Osteoblast (primary cell): ENCODE measurements around the gene NUP37. TPM values are rescaled to one million over a fixed set of nuclear protein-coding genes. Genes with fewer than 3 reads are reported as not detected.

ENCODE experiments used
- DNase-seq: peaks from one replicate; pipeline ENCODE4 v3.0.0; 2011; ENCODE audit warnings: low spot score, mixed read lengths; ENCODE audit not compliant: insufficient read length; ENCODE audit errors: missing footprints
- H2AFZ ChIP-seq: 2 replicates; pipeline ENCODE4 v1.6.0; 2011; ENCODE audit warnings: mild to moderate bottlenecking, low read length
- H3K27ac ChIP-seq: 2 replicates; pipeline ENCODE4 v1.5.1; 2011; ENCODE audit warnings: mild to moderate bottlenecking, low read depth, low read length, moderate library complexity
- H3K27me3 ChIP-seq: 2 replicates; pipeline ENCODE4 v1.6.0; 2012; ENCODE audit warnings: mild to moderate bottlenecking, control low read depth, inconsistent platforms, low read length, moderate library complexity; ENCODE audit not compliant: insufficient read depth
- H3K36me3 ChIP-seq: 2 replicates; pipeline ENCODE4 v1.5.1; 2011; ENCODE audit warnings: mild to moderate bottlenecking, low read length, control low read depth, moderate library complexity; ENCODE audit not compliant: insufficient read depth
- H3K4me1 ChIP-seq: 2 replicates; pipeline ENCODE4 v1.5.1; 2011; ENCODE audit warnings: mild to moderate bottlenecking, low read length, control low read depth, moderate library complexity; ENCODE audit not compliant: insufficient read depth
- H3K4me2 ChIP-seq: 2 replicates; pipeline ENCODE4 v1.6.0; 2011; ENCODE audit warnings: mild to moderate bottlenecking, low read length; ENCODE audit not compliant: insufficient read depth
- H3K4me3 ChIP-seq: fragments of 200-600 bp; sonication (generic); 3 replicates; pipeline ENCODE4 v1.5.1; 2012; ENCODE audit warnings: mild to moderate bottlenecking, low read length, inconsistent platforms; ENCODE audit not compliant: insufficient read depth
- H3K79me2 ChIP-seq: 2 replicates; pipeline ENCODE4 v1.6.0; 2012; ENCODE audit warnings: mild to moderate bottlenecking, low read length, control low read depth, inconsistent platforms; ENCODE audit not compliant: insufficient read depth
- H3K9me3 ChIP-seq: 2 replicates; pipeline ENCODE4 v1.5.1; 2011; ENCODE audit warnings: low read depth, low read length, control low read depth
- H4K20me1 ChIP-seq: 2 replicates; pipeline ENCODE4 v1.6.0; 2012; ENCODE audit warnings: mild to moderate bottlenecking, low read length, control low read depth; ENCODE audit not compliant: insufficient read depth
- total RNA-seq: library from RNA; depleted of rRNA; stranded (reverse); fragments of >200 nt; gene quantifications from 2 replicates; pipeline ENCODE4 v1.2.3, GENCODE V29; 2012
- TF ChIP-seq, protein P1 (sequence below): IDR thresholded peaks from 2 replicates; pipeline ENCODE4 v1.5.1; 2011; ENCODE audit warnings: mild to moderate bottlenecking, low read depth, low read length, moderate library complexity; ENCODE audit errors: extremely low read depth

The NUP37 gene
- total RNA-seq, 1 donor: 24.6 TPM

DNA sequence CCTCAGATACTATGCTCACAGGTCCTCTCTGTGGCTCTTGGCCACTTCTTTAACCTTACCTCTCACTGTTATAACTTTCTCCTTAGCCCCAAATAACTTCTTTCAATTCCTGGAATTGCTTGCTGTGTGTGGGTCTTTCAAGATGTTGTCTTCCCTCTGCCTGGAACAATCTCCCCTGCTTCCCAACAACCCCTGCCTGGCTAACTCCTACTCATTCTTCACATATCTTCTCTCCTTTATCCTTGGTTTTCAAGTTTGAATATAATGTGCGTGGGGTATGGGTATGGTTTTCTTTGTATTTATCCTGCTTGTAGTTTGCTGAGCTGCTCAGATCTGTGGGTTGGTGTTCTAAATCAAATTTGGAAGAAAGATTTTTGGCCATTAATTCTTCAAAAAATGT, 55.4 kb downstream of the NUP37 start:
- Histone ChIP-seq H2AFZ (no peak overlapping the region), H3K36me3 (peaks cover 4% of the 10 kb centered on the region), H4K20me1 (no peaks in the 10 kb centered on the region), H3K4me1 (peaks cover 22% of the 10 kb centered on the region), H3K4me3 (no peak overlapping the region), H3K79me2 (peaks cover 8% of the 10 kb centered on the region), H3K4me2 (no peak overlapping the region), H3K27ac (no peak overlapping the region), H3K27me3 (no peaks in the 10 kb centered on the region), H3K9me3 (no peaks in the 10 kb centered on the region)
- TF ChIP-seq, protein P1, sequence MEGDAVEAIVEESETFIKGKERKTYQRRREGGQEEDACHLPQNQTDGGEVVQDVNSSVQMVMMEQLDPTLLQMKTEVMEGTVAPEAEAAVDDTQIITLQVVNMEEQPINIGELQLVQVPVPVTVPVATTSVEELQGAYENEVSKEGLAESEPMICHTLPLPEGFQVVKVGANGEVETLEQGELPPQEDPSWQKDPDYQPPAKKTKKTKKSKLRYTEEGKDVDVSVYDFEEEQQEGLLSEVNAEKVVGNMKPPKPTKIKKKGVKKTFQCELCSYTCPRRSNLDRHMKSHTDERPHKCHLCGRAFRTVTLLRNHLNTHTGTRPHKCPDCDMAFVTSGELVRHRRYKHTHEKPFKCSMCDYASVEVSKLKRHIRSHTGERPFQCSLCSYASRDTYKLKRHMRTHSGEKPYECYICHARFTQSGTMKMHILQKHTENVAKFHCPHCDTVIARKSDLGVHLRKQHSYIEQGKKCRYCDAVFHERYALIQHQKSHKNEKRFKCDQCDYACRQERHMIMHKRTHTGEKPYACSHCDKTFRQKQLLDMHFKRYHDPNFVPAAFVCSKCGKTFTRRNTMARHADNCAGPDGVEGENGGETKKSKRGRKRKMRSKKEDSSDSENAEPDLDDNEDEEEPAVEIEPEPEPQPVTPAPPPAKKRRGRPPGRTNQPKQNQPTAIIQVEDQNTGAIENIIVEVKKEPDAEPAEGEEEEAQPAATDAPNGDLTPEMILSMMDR: no peak
- no peak for DNase-seq

GRCh38 chr12:102063069-102063468, 56.8 kb downstream of the NUP37 start:
- no peaks in the 10 kb centered on the region for H3K9me3 ChIP-seq
- TF ChIP-seq, protein P1: no peak
- H3K4me1 ChIP-seq: peaks cover 16% of the 10 kb centered on the region
- H3K27me3 ChIP-seq: no peaks in the 10 kb centered on the region
- peaks cover 8% of the 10 kb centered on the region for H3K79me2 ChIP-seq
- no peak overlapping the region for H3K4me3 ChIP-seq
- no peak overlapping the region for H2AFZ ChIP-seq
- DNase-seq: no peak
- no peak overlapping the region for H3K27ac ChIP-seq
- H3K4me2 ChIP-seq: no peak overlapping the region
- peaks cover 6% of the 10 kb centered on the region for H3K36me3 ChIP-seq
- no peaks in the 10 kb centered on the region for H4K20me1 ChIP-seq

DNA sequence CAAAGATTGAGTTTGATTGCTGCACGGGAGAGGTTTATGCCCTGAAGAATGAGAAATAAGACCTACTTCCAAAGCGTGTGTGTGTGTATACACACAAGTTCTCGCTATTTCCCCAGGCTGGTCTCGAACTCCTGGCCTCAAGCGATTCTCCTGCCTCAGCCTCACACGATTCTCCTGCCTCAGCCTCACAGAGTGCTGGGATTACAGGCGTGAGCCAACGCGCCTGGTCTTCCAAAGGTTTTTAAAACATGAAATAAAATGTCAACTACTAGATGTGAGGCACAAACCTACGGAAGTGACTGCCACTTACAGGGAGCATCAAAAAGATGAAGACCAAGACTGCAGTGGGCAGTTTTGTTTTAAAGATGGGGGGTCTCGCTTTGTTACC, 57.5 kb downstream of the NUP37 start:
- Histone ChIP-seq H2AFZ (peak overlapping the region; percentile 92), H3K79me2 (peaks cover 11% of the 10 kb centered on the region), H3K27me3 (no peaks in the 10 kb centered on the region), H3K4me3 (peak overlapping the region; percentile 95), H3K4me1 (peaks cover 10% of the 10 kb centered on the region), H3K9me3 (no peaks in the 10 kb centered on the region), H3K27ac (peak overlapping the region; percentile 86), H3K36me3 (peaks cover 6% of the 10 kb centered on the region), H3K4me2 (peak overlapping the region; percentile 82), H4K20me1 (no peaks in the 10 kb centered on the region)
- no peak for DNase-seq
- TF ChIP-seq, protein P1: no peak

DNA sequence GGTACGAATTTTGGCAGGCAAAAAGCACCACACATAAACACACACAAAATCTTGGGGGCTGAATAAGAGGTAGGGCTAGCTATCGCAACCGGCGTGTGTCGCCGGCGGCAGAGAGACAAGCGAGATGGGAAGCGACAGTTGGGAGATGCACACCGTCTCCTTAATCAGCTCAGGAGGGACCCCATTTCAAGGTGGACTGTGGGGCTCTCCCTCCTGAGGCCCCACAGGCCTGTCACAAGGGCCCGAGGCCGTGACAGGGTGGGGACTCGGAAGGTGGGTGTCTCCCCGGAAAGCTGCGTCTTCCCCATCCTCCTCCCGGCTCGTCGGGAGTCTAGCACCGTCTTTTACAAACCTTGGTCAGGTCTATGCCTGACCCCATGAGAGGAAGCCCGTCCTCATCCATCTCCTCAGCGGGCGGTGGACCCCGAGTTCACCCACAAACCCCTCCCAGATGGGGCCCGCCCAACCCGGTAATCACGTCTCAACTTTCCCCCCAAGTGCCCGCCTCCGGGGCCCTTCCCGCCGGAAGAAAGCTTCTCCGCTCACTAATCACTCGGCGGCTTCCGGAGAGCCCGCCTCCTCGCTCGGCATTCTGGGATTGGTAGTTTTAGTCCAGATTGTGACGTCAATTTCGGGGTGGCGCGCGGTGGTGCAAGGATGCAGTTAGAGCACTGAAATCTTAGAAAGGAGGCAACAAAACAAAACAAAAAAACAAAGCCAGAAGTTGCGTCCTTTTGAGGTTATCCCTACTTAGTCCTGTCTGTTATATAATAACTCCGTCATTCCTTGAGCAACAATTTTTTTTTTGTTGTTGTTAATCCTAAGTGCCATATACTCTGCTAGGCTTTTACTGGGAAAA, 58.1 kb downstream of the NUP37 start, which contains the start of gene WASHC3:
Gene WASHC3, minus strand, starts transcription at position 432 of the 859 bp plus-strand sequence. Its CDS starts 29 bp downstream, at position 403.
- Histone ChIP-seq H3K4me2 (peak within 1 kb of the TSS; percentile 82), H3K9me3 (no peaks in the 10 kb centered on the region), H3K79me2 (peaks cover 13% of the 10 kb centered on the region), H3K36me3 (peaks cover 11% of the 10 kb centered on the region), H3K27me3 (no peaks in the 10 kb centered on the region), H3K4me3 (peak within 1 kb of the TSS; percentile 95), H2AFZ (peak within 1 kb of the TSS; percentile 96), H4K20me1 (no peaks in the 10 kb centered on the region), H3K4me1 (peaks cover 8% of the 10 kb centered on the region), H3K27ac (peak within 1 kb of the TSS; percentile 86)
- TF ChIP-seq, protein P1: no peak
- DNase-seq: peak; percentile 67
